ENCODE data around the gene ZNF862. TPM values are rescaled to one million over a fixed set of nuclear protein-coding genes. Genes with fewer than 3 reads are reported as not detected.

The ZNF862 gene
- total RNA-seq, 2 donors from 2014 or later = 27.5 to 31.0 TPM

GRCh38 chr7:149800169-149800555 is 38.0 kb upstream of the ZNF862 start:
- Mint-ChIP-seq H3K4me3 (no peak overlapping the region), H3K27me3 (no peaks in the 10 kb centered on the region), H3K4me1 (no peaks in the 10 kb centered on the region), H3K27ac (no peak overlapping the region), H3K36me3 (ENCODE audit: low read depth) (no peaks in the 10 kb centered on the region)
- ATAC-seq (no peak), DNase-seq (no peak)
- H3K9me3 ChIP-seq (ENCODE audit: control insufficient read depth, low read length, poor library complexity, severe bottlenecking) = no peaks in the 10 kb centered on the region

- Mint-ChIP-seq H3K27me3 (no peaks in the 10 kb centered on the region), H3K4me1 (no peaks in the 10 kb centered on the region)
These were observed 37.1 kb upstream of the ZNF862 start for GRCh38 chr7:149801002-149801566.

DNA sequence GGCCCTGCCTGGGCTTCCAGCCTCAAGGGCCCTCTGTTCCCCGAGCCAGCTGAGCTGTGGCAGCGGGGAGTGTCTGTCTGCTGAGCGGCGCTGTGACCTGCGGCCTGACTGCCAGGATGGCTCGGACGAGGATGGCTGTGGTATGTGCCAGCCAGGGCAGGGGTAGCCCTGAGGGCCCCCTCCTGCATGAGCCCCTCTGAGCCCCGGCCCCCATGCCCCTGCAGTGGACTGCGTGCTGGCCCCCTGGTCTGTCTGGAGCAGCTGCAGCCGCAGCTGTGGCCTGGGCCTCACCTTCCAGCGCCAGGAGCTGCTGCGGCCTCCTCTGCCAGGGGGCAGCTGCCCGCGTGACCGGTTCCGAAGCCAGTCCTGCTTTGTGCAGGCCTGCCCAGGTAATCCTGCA is 36.4 kb upstream of the ZNF862 start:
- Mint-ChIP-seq H3K36me3 (ENCODE audit: low read depth) (no peaks in the 10 kb centered on the region), H3K27ac (no peak overlapping the region), H3K27me3 (peaks cover 3% of the 10 kb centered on the region), H3K4me1 (peaks cover under 1% of the 10 kb centered on the region), H3K4me3 (no peak overlapping the region)
- ATAC-seq (no peak), DNase-seq (no peak)
- no peaks in the 10 kb centered on the region for H3K9me3 ChIP-seq (ENCODE audit: control insufficient read depth, low read length, poor library complexity, severe bottlenecking)

More at GRCh38 chr7:149801002-149801566, 37.1 kb upstream of the ZNF862 start:
- no peak overlapping the region for H3K4me3 Mint-ChIP-seq
- no peak overlapping the region for H3K27ac Mint-ChIP-seq
- no peaks in the 10 kb centered on the region for H3K9me3 ChIP-seq (ENCODE audit: control insufficient read depth, low read length, poor library complexity, severe bottlenecking)
- ATAC-seq = no peak
- H3K36me3 Mint-ChIP-seq (ENCODE audit: low read depth) = no peaks in the 10 kb centered on the region
- no peak for DNase-seq

DNA sequence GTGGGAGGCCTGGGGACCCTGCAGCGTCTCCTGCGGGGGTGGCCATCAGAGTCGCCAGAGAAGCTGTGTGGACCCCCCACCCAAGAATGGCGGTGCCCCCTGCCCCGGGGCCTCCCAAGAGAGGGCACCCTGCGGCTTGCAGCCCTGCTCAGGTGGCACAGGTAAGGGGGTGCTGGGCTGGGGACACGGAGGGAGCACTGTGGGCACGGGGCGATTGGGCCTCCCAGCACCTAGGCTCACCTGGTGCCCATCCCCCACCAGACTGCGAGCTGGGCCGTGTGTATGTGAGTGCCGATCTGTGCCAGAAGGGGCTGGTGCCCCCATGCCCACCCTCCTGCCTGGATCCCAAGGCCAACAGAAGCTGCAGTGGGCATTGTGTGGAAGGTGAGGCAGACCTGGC is 35.2 kb upstream of the ZNF862 start:
- H3K4me1 Mint-ChIP-seq = peaks cover 5% of the 10 kb centered on the region
- peaks cover 11% of the 10 kb centered on the region for H3K27me3 Mint-ChIP-seq
- no peak overlapping the region for H3K27ac Mint-ChIP-seq
- ATAC-seq (no peak), DNase-seq (no peak)
- no peaks in the 10 kb centered on the region for H3K9me3 ChIP-seq (ENCODE audit: control insufficient read depth, low read length, poor library complexity, severe bottlenecking)
- no peak overlapping the region for H3K4me3 Mint-ChIP-seq
- H3K36me3 Mint-ChIP-seq (ENCODE audit: low read depth) = no peaks in the 10 kb centered on the region

GRCh38 chr7:149803551-149804074 is 34.6 kb upstream of the ZNF862 start:
- Mint-ChIP-seq H3K4me3 (no peak overlapping the region), H3K4me1 (peaks cover 5% of the 10 kb centered on the region), H3K27me3 (peaks cover 12% of the 10 kb centered on the region), H3K36me3 (ENCODE audit: low read depth) (no peaks in the 10 kb centered on the region), H3K27ac (no peak overlapping the region)
- no peak for ATAC-seq
- H3K9me3 ChIP-seq (ENCODE audit: control insufficient read depth, low read length, poor library complexity, severe bottlenecking) = no peaks in the 10 kb centered on the region
- no peak for DNase-seq

- peaks cover 12% of the 10 kb centered on the region for H3K27me3 Mint-ChIP-seq
- no peak for DNase-seq
These were observed 34.1 kb upstream of the ZNF862 start for GRCh38 chr7:149804106-149804505.

DNA sequence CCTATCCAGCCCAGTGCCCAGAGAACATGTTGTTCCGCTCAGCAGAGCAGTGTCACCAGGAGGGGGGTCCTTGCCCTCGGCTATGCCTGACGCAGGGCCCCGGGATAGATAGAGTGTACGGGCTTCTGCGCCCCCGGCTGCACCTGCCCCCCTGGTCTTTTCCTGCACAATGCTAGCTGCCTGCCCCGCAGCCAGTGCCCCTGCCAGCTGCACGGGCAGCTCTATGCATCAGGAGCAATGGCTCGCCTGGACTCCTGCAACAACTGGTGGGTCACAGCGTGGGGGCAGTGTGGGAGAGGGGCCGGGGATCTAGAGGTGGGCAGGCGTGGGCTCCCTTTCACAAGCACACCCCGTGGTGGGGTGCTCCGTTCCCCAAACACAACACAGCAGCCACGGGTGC is 31.4 kb upstream of the ZNF862 start:
- no peaks in the 10 kb centered on the region for H3K9me3 ChIP-seq (ENCODE audit: control insufficient read depth, low read length, poor library complexity, severe bottlenecking)
- Mint-ChIP-seq H3K27ac (no peak overlapping the region), H3K36me3 (ENCODE audit: low read depth) (no peaks in the 10 kb centered on the region), H3K4me1 (peaks cover 8% of the 10 kb centered on the region), H3K4me3 (no peak overlapping the region), H3K27me3 (peaks cover 16% of the 10 kb centered on the region)
- ATAC-seq = no peak
- no peak for DNase-seq

More at GRCh38 chr7:149804106-149804505, 34.1 kb upstream of the ZNF862 start:
- H3K27ac Mint-ChIP-seq = no peak overlapping the region
- no peak for ATAC-seq
- H3K4me1 Mint-ChIP-seq = peaks cover 5% of the 10 kb centered on the region
- no peak overlapping the region for H3K4me3 Mint-ChIP-seq
- H3K9me3 ChIP-seq (ENCODE audit: control insufficient read depth, low read length, poor library complexity, severe bottlenecking) = no peaks in the 10 kb centered on the region
- H3K36me3 Mint-ChIP-seq (ENCODE audit: low read depth) = no peaks in the 10 kb centered on the region

GRCh38 chr7:149808311-149808710 is 29.9 kb upstream of the ZNF862 start:
- no peaks in the 10 kb centered on the region for H3K9me3 ChIP-seq (ENCODE audit: control insufficient read depth, low read length, poor library complexity, severe bottlenecking)
- DNase-seq (no peak), ATAC-seq (no peak)
- Mint-ChIP-seq H3K27ac (no peak overlapping the region), H3K36me3 (ENCODE audit: low read depth) (no peaks in the 10 kb centered on the region), H3K27me3 (peaks cover 16% of the 10 kb centered on the region), H3K4me3 (no peak overlapping the region), H3K4me1 (peaks cover 8% of the 10 kb centered on the region)

DNA sequence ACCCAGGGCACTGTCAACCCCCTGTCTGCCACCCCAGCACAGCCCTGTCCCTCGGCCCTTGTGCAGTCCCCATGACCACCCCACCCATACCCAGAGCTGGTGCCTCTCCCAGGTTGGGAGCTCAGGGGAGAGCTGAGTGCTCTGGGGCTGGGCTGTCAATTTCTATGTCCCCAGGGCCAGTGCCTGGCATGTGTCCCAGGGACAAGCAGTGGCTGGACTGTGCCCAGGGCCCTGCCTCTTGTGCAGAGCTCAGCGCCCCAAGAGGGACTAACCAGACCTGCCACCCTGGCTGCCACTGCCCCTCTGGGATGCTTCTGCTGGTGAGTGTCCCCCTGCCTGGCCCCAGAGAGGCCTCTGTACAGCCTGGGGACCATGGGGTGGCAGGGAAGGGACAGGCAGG is 29.0 kb upstream of the ZNF862 start:
- Mint-ChIP-seq H3K36me3 (ENCODE audit: low read depth) (no peaks in the 10 kb centered on the region), H3K4me1 (peaks cover 8% of the 10 kb centered on the region), H3K27ac (no peak overlapping the region), H3K27me3 (peaks cover 16% of the 10 kb centered on the region), H3K4me3 (no peak overlapping the region)
- H3K9me3 ChIP-seq (ENCODE audit: control insufficient read depth, low read length, poor library complexity, severe bottlenecking) = no peaks in the 10 kb centered on the region
- DNase-seq = no peak
- ATAC-seq = no peak

DNA sequence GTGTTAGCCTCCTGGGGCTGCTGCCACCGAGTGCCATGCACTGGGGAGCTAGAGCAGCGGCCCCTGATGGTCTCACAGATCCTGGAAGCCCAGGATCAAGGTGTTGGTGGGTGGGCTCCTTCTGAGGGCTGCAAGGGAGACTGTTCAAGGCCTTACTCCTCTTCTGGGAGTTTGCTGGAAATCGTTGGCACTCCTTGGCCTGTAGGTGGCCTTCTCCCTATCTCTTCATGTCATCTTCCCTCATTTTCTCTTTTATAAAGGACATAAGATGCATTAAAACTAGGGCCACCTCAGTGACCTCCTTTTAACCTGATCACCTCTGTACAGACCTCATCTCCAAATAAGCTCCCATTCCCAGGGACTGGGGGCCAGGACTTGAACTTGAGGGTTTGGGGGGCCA is 27.0 kb upstream of the ZNF862 start:
- Mint-ChIP-seq H3K27ac (no peak overlapping the region), H3K4me1 (peaks cover 8% of the 10 kb centered on the region), H3K4me3 (no peak overlapping the region), H3K36me3 (ENCODE audit: low read depth) (no peaks in the 10 kb centered on the region), H3K27me3 (peaks cover 16% of the 10 kb centered on the region)
- no peak for DNase-seq
- H3K9me3 ChIP-seq (ENCODE audit: control insufficient read depth, low read length, poor library complexity, severe bottlenecking) = no peaks in the 10 kb centered on the region
- ATAC-seq = no peak

DNA sequence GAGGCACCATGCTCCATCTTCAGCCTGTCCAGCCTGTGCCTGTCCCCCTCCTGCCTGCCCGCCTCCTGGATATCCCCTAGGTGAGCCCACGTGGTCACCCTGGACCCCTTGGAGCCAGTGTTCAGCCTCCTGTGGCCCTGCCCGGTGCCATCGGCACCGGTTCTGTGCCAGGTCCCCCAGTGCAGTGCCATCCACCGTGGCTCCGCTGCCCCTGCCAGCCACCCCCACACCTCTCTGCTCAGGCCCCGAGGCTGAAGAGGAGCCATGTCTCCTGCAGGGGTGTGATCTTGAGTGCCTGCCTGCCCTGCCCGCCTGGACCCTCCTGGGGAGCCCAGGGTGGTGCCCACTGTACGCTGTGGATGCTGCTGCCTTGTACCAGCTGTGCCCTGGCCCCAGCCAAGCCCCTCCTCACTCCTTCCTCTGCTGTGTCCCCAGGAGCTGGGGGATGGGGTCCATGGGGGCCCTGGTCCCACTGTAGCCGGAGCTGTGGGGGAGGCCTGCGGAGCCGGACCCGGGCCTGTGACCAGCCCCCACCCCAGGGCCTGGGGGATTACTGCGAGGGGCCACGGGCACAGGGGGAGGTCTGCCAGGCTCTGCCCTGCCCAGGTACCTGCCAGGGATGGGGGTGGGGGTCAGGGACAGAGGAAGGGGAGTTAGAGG is 26.2 kb upstream of the ZNF862 start:
- H3K27ac Mint-ChIP-seq = no peak overlapping the region
- DNase-seq = no peak
- no peak overlapping the region for H3K4me3 Mint-ChIP-seq
- no peak for ATAC-seq
- H3K9me3 ChIP-seq (ENCODE audit: control insufficient read depth, low read length, poor library complexity, severe bottlenecking) = no peaks in the 10 kb centered on the region
- no peaks in the 10 kb centered on the region for H3K36me3 Mint-ChIP-seq (ENCODE audit: low read depth)
- H3K27me3 Mint-ChIP-seq = peaks cover 12% of the 10 kb centered on the region
- H3K4me1 Mint-ChIP-seq = peaks cover 7% of the 10 kb centered on the region

- no peak for ATAC-seq
- Mint-ChIP-seq H3K4me3 (no peak overlapping the region), H3K27me3 (peaks cover 5% of the 10 kb centered on the region), H3K27ac (no peak overlapping the region), H3K4me1 (peaks cover 4% of the 10 kb centered on the region), H3K36me3 (ENCODE audit: low read depth) (no peaks in the 10 kb centered on the region)
- DNase-seq = no peak
- no peaks in the 10 kb centered on the region for H3K9me3 ChIP-seq (ENCODE audit: control insufficient read depth, low read length, poor library complexity, severe bottlenecking)
These were observed 24.7 kb upstream of the ZNF862 start for GRCh38 chr7:149813254-149814035.

DNA sequence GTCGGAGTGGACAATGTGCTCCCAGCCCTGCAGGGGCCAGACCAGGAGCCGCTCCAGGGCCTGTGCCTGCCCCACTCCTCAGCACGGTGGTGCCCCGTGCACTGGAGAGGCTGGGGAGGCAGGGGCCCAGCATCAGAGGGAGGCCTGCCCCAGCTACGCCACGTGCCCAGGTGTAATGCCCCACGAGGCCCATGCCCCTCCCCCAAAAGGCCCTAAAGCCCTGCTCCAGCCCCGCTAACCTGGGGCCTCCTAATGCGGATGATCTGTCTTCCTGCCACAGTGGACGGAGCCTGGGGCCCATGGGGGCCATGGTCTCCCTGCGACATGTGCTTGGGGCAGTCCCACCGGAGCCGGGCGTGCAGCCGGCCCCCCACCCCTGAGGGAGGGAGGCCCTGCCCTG is 23.7 kb upstream of the ZNF862 start:
- Mint-ChIP-seq H3K27me3 (peaks cover 5% of the 10 kb centered on the region), H3K4me3 (no peak overlapping the region), H3K4me1 (peaks cover 4% of the 10 kb centered on the region), H3K36me3 (ENCODE audit: low read depth) (no peaks in the 10 kb centered on the region), H3K27ac (no peak overlapping the region)
- no peak for DNase-seq
- ATAC-seq = no peak
- H3K9me3 ChIP-seq (ENCODE audit: control insufficient read depth, low read length, poor library complexity, severe bottlenecking) = no peaks in the 10 kb centered on the region

Data from T-helper 17 cell (primary cell).